ENCODE results near the gene FBXL2.
"Not testable (repeated sequence)": the region's sequence is repeated elsewhere in the genome, so short reads cannot be mapped to it uniquely, and the experiment has no call there.

The FBXL2 gene

GRCh38 chr3:33385423-33385822, 108.2 kb downstream of the FBXL2 start:
- DNase-seq (ENCODE audit: low read depth in 2 of 2): peak in 1 of 2 donors; percentile 6

DNA sequence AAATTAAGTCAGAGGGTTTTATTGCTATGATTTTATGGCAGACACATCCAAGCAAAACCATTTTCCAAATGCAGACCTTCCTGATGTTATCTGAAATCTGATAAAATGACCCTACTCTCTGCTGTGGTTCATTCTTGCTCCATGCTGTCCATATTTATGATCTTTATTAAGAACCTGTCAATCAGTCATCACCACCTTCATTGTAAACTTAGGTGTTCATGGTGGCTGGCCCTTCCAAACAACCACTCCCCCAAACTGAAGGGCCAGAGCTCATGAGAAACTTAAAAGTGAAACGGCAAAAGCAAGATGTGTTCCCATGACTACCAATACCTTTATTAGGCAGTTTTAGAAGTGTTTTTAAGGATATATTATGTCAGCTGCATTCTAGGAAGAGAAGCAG, 109.4 kb downstream of the FBXL2 start:
- DNase-seq (ENCODE audit: low read depth in 2 of 2): no peak

DNA sequence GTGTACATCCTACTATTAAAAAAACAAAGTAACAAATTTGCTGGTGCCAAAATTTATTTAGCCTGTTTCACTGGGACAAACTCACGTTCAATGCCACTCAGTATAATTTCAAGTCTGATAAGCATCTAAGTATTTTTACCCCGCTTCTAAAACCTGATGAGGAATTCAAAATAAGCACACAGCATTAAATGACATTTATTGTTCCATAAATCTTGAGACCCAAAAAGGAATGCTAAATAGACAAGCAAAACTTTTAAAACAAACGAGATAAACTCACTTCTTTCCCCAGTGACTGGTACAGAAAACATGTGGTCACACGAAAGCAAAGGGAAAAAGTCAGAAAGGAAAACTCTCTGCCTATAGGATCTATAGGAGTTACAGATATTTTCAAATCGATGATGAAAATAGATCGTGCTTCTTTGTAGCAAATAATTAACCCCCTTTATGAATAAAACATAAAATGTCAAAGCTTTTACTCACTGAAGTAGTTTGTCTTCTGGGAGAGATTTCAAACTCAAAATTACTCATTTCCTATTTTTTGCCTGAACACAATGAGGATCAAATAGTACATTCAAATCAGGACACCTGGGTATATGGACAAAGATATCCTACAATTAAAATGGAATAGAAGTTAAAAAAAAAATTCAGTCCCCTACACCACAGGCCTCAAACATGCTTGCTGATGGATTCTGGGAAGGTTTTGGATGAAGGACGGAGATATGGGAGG, 111.3 kb downstream of the FBXL2 start:
- DNase-seq (ENCODE audit: low read depth in 2 of 2): no peak

DNA sequence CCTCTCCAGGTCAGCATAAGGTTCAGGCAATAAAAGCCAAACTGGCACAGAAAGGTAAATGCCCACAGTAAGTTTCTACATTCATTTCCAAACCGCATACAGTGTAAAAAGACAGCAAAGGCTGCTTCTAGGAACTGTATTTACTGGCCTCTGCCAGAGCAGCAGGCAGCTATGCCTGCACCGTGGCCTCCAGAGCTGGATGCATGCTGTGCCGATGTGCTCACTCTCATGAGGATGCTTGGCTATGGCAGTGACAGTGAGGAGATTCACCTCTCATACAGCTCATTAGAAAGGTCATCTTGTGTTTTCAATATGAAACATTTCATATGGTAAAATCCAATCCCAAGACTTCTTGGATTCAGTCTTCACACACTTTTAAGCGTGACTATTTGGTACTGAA, 112.7 kb downstream of the FBXL2 start:
- DNase-seq (ENCODE audit: low read depth in 2 of 2): no peak

- no peak for DNase-seq (ENCODE audit: low read depth in 2 of 2)
These were observed 114.2 kb downstream of the FBXL2 start for GRCh38 chr3:33391255-33391995.

DNA sequence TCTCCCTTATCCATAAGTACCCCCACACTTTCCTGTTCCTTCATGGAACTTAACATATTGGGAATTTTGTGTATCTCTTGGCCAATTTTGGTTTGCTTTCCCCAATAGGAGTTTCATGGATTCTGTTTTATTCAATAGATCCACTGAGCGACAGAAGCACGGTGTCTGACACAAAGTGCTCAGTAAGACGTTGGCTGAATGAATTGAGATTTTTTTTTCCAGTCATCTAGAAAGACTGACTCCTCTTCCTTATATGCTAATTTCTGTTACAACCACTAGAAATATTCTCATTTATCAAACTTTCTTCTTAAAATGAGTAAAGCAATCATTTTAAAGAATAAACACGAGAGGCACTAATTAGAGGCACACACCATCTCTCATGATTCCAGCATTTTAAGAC, 114.9 kb downstream of the FBXL2 start:
- no peak for DNase-seq (ENCODE audit: low read depth in 2 of 2)

GRCh38 chr3:33392703-33393125, 115.5 kb downstream of the FBXL2 start:
- DNase-seq (ENCODE audit: low read depth in 2 of 2): no peak

DNA sequence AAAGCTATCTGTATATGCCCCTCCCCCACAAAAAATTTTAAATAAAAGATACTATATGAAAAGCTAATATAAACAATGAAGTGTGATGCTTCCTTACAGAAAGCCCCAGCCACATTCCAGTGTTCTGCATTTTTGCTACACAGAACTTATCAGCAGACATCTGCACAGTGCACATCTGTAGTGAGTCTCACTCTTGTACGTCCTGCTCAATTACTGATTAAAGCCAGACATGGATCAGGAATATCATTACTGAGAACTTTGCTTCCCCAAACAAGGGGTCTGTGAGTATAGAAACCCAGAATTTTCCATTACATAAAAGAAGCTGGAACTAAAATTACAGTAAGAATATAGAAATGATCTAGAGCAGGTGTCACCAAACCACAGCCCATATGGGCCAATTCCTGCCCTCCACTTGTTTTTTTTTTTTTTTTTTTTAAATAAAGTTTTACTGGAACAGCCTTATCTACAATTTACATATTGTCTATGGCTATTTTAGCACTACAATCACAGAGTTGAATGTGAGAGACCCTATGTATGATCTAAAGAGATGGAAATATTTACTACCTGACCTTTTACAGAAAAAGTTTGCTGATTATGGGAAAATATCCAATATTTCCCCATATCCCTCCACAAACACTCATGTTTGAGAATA, 117.3 kb downstream of the FBXL2 start:
- no peak for DNase-seq (ENCODE audit: low read depth in 2 of 2)

DNA sequence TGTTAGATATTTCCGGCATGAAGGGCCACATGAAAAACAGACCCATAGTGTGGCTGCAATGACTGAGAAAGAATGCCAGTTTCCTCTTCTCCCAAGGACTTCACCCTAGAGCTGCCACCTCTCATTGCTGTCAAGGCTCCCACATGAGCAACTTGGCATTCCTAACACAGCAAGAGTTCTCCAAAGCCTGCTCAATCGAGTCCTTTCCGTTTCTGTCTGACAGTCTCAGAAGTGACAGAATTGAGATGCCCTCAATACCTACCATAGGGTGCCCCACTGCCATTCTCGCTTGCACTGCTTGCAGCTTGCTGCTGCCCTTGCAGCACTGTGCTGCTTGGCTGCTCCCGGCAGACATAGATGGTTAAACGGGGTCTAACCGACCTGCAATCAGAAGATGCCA, 118.7 kb downstream of the FBXL2 start:
- DNase-seq (ENCODE audit: low read depth in 2 of 2): no peak

- DNase-seq (ENCODE audit: low read depth in 2 of 2): no peak
These were observed 121.2 kb downstream of the FBXL2 start for GRCh38 chr3:33398410-33398809.

- no peak for DNase-seq (ENCODE audit: low read depth in 2 of 2)
These were observed 124.5 kb downstream of the FBXL2 start for GRCh38 chr3:33401781-33402180.

DNA sequence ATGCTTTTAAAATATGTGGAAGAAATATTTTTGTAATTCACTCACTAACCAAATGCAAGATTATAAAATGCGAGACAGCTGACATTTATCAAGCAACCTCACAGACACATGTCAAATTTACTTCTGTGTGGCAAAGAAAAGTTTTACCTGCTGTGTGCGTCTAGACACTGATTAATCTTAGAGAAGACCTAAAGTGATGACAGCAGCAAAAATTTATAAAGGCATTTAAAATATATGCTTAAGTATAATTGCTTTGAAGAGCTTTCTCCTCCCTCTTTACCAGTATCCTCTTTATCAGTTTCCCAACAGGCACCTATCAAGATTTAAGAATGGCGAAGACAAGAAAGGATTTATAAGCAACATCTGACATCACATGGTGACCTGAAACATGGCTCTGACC, 125.7 kb downstream of the FBXL2 start:
- no peak for DNase-seq (ENCODE audit: low read depth in 2 of 2)

GRCh38 chr3:33403756-33404155, 126.5 kb downstream of the FBXL2 start:
- no peak for DNase-seq (ENCODE audit: low read depth in 2 of 2)

- DNase-seq (ENCODE audit: low read depth in 2 of 2): not testable (repeated sequence)
These were observed 133.6 kb downstream of the FBXL2 start for GRCh38 chr3:33410816-33411215.

DNA sequence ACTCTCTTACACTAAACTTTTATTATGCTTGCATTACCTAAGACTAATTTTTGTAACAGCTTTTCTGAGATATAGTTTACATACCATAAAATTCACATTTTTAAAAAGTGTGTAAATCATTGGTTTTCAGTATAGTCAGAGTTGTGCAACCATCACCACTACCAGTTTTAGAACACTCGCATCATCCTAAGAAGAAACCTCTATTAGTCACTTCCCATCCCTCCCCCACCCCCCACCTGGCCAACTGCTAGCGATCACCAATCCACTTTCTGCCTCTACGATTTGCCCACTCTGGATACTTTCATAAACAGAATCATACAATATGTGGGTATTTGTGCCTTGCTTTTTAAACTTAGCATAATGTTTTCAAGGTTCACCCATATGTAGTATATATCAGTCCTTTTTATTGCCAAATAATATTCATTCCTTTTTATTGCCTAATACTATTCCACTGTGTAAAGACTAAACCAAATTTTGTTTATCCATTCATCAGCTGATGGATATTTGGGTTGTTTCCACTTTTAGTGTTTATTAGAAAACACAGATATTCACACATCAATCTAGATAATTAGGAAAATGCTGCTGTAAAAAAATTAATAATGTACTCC, 139.9 kb downstream of the FBXL2 start:
- DNase-seq (ENCODE audit: low read depth in 2 of 2): no peak

DNA sequence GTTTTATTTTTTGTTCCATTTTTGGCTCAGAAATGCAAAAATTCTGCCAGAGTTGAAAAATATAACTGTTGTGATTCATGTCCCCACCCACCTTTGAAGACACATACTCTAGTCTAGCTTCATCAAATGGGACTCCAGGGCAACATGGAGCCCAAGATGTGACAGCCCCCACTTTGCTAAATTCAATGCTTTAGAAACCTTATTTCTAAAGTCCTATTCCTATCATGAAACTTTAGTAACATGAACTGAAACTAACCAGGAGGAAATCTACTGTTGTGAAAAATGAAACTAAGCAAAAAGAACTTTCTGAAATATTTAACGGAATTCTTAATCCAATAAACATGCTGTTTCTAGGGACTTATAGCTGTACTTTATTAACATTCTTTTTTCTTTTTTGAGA, 142.7 kb downstream of the FBXL2 start:
- no peak for DNase-seq (ENCODE audit: low read depth in 2 of 2)

- no peak for DNase-seq (ENCODE audit: low read depth in 2 of 2)
These were observed 143.7 kb downstream of the FBXL2 start for GRCh38 chr3:33420966-33421365.

DNA sequence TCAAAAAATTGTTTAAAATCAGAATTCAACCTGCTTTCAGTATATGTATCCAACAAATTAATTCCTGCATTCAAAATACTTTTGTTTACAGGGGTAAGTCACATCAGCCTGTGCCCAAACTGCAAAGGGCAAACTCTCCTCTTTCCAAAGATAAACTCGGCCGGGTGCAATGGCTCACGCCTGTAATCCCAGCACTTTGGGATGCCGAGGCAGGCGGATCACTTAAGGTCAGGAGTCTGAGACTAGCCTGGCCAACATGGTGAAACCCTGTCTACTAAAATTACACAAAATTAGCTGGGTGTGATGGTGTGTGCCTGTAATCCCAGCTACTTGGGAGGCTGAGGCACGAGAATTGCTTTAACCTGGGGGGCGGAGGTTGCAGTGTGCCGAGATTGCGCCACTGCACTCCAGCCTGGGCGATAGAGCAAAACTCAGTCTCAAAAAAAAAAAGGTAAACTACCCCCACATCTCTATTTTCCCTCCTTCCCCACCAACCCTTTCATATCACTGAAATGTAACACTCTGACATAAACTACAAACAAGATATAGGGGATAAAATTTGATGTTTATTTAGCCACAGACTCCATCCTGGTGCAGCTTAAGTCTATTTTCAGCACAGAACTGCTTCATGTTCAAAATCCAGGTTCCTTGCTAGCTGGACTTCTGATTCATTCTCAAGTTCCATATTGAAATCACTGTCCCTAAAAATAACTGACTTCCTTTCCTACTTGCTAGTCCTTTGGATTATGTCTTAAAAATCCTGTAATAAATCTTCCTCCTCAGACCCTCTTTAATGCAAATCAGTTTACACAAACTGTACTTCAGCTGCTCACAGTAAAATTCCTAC, 147.6 kb downstream of the FBXL2 start:
- DNase-seq (ENCODE audit: low read depth in 2 of 2): no peak

- DNase-seq (ENCODE audit: low read depth in 2 of 2): no peak
These were observed 148.2 kb downstream of the FBXL2 start for GRCh38 chr3:33425453-33425852.

- DNase-seq (ENCODE audit: low read depth in 2 of 2): no peak
These were observed 148.8 kb downstream of the FBXL2 start for GRCh38 chr3:33426068-33426467.

DNA sequence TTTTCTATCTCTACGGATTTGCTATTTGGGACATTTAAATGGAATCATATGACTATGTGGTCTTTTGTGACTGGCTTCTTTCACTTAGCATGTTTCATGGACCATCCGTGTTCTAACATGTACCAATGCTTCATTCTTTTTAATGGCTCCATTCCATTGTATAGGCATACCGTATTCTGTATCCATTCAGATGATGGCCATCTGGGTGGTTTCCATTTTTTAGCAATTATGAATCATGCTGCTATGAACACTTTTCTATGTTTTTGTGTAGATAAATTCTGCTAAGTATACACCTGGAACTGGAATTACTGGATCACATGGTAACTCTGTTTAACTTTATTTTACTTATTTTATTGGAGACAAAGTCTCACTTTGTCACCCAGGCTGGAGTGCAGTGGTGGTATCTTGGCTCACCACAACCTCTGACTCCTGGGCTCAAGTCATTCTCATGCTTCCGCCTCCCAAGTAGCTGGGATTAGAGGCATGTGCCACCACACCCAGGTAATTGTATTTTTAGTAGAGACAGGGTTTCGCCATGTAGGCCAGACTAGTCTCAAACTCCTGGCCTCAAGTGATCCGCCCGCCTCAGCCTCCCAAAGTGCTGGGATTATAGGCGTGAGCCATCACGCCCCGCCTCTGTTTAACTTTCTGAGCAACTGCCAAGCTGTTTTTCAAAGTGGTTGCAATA, 149.5 kb downstream of the FBXL2 start:
- DNase-seq (ENCODE audit: low read depth in 2 of 2): no peak

All from stimulated activated CD8-positive, alpha-beta memory T cell treated with anti-CD3 and anti-CD28 coated beads, Interleukin-15, amount 100 ng/mL, for 4 hours (primary cell).